Neural crest cell (in vitro differentiated cells): Measurements from ENCODE around the gene PSMG3. TPM values are rescaled to one million over a fixed set of nuclear protein-coding genes. Genes with fewer than 3 reads are reported as not detected.

Source experiments
- DNase-seq: peaks from one replicate; pipeline ENCODE4 v3.0.0; 2021; ENCODE audit warnings: low read depth, mixed read lengths, low spot score
- H3K27ac Mint-ChIP-seq: one replicate; pipeline ENCODE4 v1.8.0; 2021; ENCODE audit warnings: mild to moderate bottlenecking, mixed read lengths; ENCODE audit not compliant: unreplicated experiment
- H3K27me3 Mint-ChIP-seq: 2 replicates; pipeline ENCODE4 v1.8.0; 2021; ENCODE audit warnings: low read depth, mild to moderate bottlenecking, mixed read lengths
- H3K36me3 Mint-ChIP-seq: 2 replicates; pipeline ENCODE4 v1.8.0; 2021; ENCODE audit warnings: low read depth, mild to moderate bottlenecking, mixed read lengths
- H3K4me1 Mint-ChIP-seq: 2 replicates; pipeline ENCODE4 v1.8.0; 2021; ENCODE audit warnings: mixed read lengths
- H3K4me3 Mint-ChIP-seq: one replicate; pipeline ENCODE4 v1.8.0; 2021; ENCODE audit warnings: mild to moderate bottlenecking, mixed read lengths
- H3K9me3 Mint-ChIP-seq: 2 replicates; pipeline ENCODE4 v1.8.0; 2021; ENCODE audit warnings: mixed read lengths
- total RNA-seq: library from RNA; stranded (reverse); gene quantifications from 2 replicates; pipeline ENCODE4 v1.2.1, GENCODE V29; 2021
- TF ChIP-seq, protein P1 (sequence below): fragments of 200-600 bp; sonication (generic); conservative IDR thresholded peaks from 2 replicates; pipeline ENCODE4 v1.5.0; 2021; ENCODE audit warnings: antibody characterized with exemption, mild to moderate bottlenecking

PSMG3 gene
- total RNA-seq, 1 donor from 2014 or later: 57.8 TPM

DNA sequence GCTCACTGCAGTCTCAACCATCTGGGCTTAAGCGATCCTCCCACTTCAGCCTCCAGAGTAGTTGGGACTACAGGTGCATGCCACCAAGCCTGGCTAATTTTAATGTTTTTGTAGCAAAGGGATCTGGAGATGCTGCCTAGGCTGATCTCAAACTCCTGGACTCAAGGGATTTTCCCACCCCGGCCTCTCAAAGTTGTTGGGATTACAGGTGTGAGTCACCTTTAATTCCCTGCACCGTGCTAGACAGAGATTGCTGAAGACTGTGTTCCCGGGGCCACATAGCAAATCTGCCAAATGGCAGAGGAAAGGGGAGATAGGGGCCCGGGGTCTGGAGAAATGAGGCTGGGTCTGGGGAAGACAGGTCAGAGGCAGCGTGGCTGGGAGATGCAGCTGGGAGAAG is 20.6 kb upstream of the PSMG3 start:
- Mint-ChIP-seq H3K4me1 (no peaks in the 10 kb centered on the region), H3K36me3 (no peaks in the 10 kb centered on the region), H3K4me3 (no peak overlapping the region), H3K27me3 (peaks cover 28% of the 10 kb centered on the region), H3K27ac (no peak overlapping the region), H3K9me3 (no peaks in the 10 kb centered on the region)
- no peak for DNase-seq
- TF ChIP-seq, protein P1, sequence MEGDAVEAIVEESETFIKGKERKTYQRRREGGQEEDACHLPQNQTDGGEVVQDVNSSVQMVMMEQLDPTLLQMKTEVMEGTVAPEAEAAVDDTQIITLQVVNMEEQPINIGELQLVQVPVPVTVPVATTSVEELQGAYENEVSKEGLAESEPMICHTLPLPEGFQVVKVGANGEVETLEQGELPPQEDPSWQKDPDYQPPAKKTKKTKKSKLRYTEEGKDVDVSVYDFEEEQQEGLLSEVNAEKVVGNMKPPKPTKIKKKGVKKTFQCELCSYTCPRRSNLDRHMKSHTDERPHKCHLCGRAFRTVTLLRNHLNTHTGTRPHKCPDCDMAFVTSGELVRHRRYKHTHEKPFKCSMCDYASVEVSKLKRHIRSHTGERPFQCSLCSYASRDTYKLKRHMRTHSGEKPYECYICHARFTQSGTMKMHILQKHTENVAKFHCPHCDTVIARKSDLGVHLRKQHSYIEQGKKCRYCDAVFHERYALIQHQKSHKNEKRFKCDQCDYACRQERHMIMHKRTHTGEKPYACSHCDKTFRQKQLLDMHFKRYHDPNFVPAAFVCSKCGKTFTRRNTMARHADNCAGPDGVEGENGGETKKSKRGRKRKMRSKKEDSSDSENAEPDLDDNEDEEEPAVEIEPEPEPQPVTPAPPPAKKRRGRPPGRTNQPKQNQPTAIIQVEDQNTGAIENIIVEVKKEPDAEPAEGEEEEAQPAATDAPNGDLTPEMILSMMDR: no peak

DNA sequence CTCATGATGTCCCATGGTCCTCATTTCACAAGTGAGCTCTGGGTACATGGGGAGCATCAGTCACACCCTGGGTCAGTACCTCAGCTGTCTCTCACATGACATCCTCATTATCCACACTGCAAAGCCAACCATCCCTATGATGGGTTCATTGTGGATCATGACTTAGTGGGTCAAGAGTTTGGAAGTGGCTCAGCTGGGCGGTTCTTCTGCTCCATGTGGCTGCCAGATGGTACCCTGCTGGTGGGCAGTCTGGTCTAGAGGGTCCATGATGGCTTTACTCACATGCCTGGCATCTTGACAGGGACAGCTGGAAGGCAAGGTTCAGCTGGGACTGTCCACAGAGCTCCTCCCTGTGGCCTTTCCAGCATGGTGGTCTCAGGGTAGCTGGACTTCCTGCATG is 19.1 kb upstream of the PSMG3 start:
- DNase-seq: no peak
- Mint-ChIP-seq H3K27ac (no peak overlapping the region), H3K4me1 (no peaks in the 10 kb centered on the region), H3K27me3 (peaks cover 28% of the 10 kb centered on the region), H3K4me3 (no peak overlapping the region), H3K9me3 (no peaks in the 10 kb centered on the region), H3K36me3 (no peaks in the 10 kb centered on the region)
- TF ChIP-seq, protein P1: no peak

DNA sequence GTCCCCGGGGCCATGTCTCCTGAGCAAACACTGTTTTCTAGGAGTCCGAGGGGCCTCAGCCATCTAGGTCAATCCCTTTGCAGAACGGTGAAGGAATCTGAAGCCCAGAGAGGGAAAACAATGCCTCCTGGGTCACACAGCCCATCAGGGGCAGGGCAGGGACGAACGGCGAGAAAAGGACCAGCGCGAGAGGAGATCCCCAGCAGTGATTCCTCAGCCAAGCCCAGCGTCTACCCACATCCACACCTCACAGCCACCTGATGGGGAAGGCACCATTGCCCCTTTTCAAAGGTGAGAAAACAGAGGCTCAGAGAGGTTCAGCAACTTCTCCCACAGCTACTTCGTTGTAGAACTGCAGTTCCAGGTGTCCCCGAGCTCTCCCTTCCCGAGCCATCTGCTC is 17.9 kb upstream of the PSMG3 start:
- DNase-seq: no peak
- Mint-ChIP-seq H3K4me1 (no peaks in the 10 kb centered on the region), H3K36me3 (no peaks in the 10 kb centered on the region), H3K27me3 (peaks cover 21% of the 10 kb centered on the region), H3K9me3 (no peaks in the 10 kb centered on the region), H3K27ac (no peak overlapping the region), H3K4me3 (no peak overlapping the region)
- TF ChIP-seq, protein P1: no peak

DNA sequence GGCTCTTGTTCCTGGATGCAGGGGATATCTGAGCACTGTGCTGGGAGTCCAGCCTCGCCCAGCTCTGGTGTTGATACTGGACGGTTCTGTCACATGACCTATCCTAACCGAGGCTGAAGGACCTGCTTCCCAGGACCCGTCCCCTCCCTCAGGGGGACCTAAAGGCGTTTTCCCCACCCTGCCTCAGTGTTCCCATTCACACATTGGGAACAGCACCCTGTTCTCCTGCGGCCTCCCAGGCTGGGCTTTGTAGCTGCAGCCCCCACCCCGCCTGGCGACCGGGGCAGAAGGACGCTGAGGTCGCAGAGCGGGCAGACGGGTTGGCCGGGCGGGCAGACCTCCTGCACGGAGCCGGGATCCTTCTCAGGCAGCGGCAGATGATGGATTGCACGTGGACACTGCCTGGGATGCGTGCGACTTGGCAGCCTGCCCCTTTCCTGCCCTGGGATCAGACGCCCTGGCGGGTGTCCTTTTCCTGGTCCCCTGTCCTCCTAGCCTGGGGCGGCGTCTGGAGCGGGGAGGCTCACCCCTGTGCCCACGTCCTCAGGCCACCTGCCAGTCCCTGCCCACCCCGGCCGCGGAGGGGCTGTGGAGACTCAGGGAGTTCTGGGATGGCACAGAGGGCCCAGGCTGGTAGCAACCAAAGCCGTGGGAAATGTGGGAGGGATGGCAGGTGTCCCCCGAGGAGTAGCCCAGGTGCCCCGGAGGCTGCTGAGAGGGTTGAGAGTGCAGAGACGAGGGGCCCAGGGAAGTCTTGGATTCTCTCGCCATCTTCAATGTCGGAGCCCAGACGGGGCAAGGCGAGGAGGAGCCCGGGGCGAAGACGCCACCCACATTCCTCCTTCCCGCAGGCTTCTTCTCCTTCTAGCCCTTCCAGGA is 17.2 kb upstream of the PSMG3 start:
- no peak for DNase-seq
- Mint-ChIP-seq H3K4me3 (no peak overlapping the region), H3K27me3 (peaks cover 15% of the 10 kb centered on the region), H3K9me3 (no peaks in the 10 kb centered on the region), H3K4me1 (no peaks in the 10 kb centered on the region), H3K36me3 (no peaks in the 10 kb centered on the region), H3K27ac (no peak overlapping the region)
- TF ChIP-seq, protein P1: no peak

DNA sequence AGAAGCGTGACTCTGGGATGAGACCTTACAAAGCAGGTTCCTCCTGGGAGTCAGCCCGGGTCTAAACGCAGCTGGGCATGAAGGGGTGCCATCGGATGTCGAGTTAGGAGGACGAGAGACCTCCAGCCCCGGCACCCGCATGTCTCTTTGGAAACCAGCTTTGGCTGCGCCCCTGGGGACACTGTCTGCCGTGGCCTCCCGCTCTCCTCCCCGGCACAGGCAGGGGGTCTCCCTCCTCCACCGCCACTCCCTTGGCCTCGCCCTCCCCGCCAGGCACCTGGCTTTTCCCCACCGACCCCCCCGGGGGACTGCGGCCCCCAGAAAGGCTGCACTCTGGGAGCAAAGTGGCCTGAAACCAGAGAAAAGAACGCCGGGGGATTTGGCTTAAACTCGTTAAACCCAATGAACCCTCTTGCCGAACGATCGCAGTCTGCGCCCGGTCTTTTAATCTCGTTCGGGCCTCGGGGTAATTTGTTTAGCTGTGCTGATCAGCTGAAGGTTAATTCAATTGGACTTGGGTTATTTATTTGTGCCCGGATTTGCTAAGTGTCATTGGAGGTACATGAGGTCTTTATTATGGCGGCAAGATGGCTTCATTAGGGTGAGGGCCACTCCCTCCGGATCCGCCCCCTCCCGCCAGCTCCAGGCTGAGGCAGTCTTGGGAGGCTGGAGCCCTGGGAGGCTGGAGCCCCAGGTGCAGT is 16.4 kb upstream of the PSMG3 start:
- H3K36me3 Mint-ChIP-seq: no peaks in the 10 kb centered on the region

More for the DNA sequence above, 16.4 kb upstream of the PSMG3 start:
- no peak overlapping the region for H3K4me3 Mint-ChIP-seq
- H3K9me3 Mint-ChIP-seq: no peaks in the 10 kb centered on the region
- TF ChIP-seq, protein P1: no peak
- no peak overlapping the region for H3K27ac Mint-ChIP-seq
- H3K27me3 Mint-ChIP-seq: peaks cover 11% of the 10 kb centered on the region
- no peak for DNase-seq
- H3K4me1 Mint-ChIP-seq: no peaks in the 10 kb centered on the region
